Transverse colon (tissue), 4 donors: ENCODE results near the gene VNN1. TPM values are rescaled to one million over a fixed set of nuclear protein-coding genes. Genes with fewer than 3 reads are reported as not detected.

Source experiments
- DNase-seq: peaks from one replicate; pipeline ENCODE4 v3.0.0-alpha.2; 2019
- H3K27ac ChIP-seq, 4 donors: fragments of 200-600 bp; sonication (generic); 2 replicates each; pipeline ENCODE4 v1.5.1; 2016 to 2018; ENCODE audit warnings: inconsistent platforms in 4 of 4
- H3K27me3 ChIP-seq: fragments of 200-600 bp; sonication (generic); 2 replicates; pipeline ENCODE4 v1.5.1; 2017; ENCODE audit warnings: inconsistent platforms
- H3K36me3 ChIP-seq, 4 donors: fragments of 200-600 bp; sonication (generic); 2 replicates each; pipeline ENCODE4 v1.5.1; 2017 to 2019; ENCODE audit warnings: inconsistent platforms in 4 of 4
- H3K4me1 ChIP-seq, 4 donors: fragments of 200-600 bp; sonication (generic); 2 replicates each; pipeline ENCODE4 v1.5.1; 2017 to 2020; ENCODE audit warnings: inconsistent platforms in 4 of 4
- H3K4me3 ChIP-seq, 4 donors: fragments of 200-600 bp; sonication (generic); 1 replicate in 1 of 4; 2 replicates in 3 of 4; pipeline versions ENCODE4 v1.5.1 to v1.6.1; 2017 to 2019; ENCODE audit warnings: inconsistent platforms in 4 of 4
- H3K9me3 ChIP-seq, 2 donors: fragments of 200-600 bp; sonication (generic); 2 replicates each; pipeline ENCODE4 v1.5.1; 2017 to 2019; ENCODE audit warnings: inconsistent platforms in 2 of 2
- CTCF ChIP-seq, 5 experiments: fragments of 200-600 bp in 3 of 5; fragments of 450-650 bp in 2 of 5; sonication (generic) in 3 of 5; IDR thresholded peaks; 1 replicate in 2 of 5; 2 replicates in 3 of 5; pipeline ENCODE4 v1.5.1; 2016 to 2017; ENCODE audit warnings: antibody characterized with exemption in 5 of 5, inconsistent platforms in 3 of 5, mild to moderate bottlenecking in 2 of 5, moderate library complexity in 1 of 5
- EP300 ChIP-seq: sonication (generic); formaldehyde crosslinking; IDR thresholded peaks from one replicate; pipeline ENCODE4 v1.6.1; 2017; ENCODE audit warnings: antibody characterized with exemption, low read depth
- POLR2A ChIP-seq: fragments of 450-650 bp; IDR thresholded peaks from one replicate; pipeline ENCODE4 v1.6.1; 2016; ENCODE audit warnings: antibody characterized with exemption, mild to moderate bottlenecking, moderate library complexity
- POLR2AphosphoS5 ChIP-seq, 3 donors: sonication (generic); formaldehyde crosslinking; IDR thresholded peaks; one replicate each; pipeline ENCODE4 v1.6.1; 2016; ENCODE audit warnings: antibody characterized with exemption in 3 of 3
- WGBS, 2 donors: methylation state at CpG; one replicate each; pipeline ENCODE4 v1.1.5; 2018; ENCODE audit warnings: low coverage in 1 of 2; 5-methylcytosine and 5-hydroxymethylcytosine counted together
- in situ Hi-C, 4 donors: fragments of 200-750 bp; cut with MboI; loops; one replicate each; pipeline versions ENCODE4 v1.15.0 to v1.15.1; 2017; ENCODE audit warnings: low sequenced_read_pairs in 3 of 4, low pct_ligation_motif_present in 1 of 4, low pct_unique_long_range_greater_than_20kb in 1 of 4
- intact Hi-C: fragments of 100-400 bp; cut with DNase I; formaldehyde crosslinking; loops from one replicate; pipeline ENCODE4 v1.15.1; 2023; ENCODE audit warnings: low total_unique reads
- total RNA-seq, 4 donors: library from RNA; depleted of rRNA; stranded (reverse); fragments of >200 nt; gene quantifications; one replicate each; pipeline ENCODE4 v1.1.0, GENCODE V29; 2016

The VNN1 gene
- total RNA-seq, 4 donors from 2014 or later: 0.75 to 39.5 (median 2.1) TPM; not detected in 1

- DNase-seq: no peak
- WGBS, 2 donors: 71 to 81% methylated on average over 2 of the region's 2 CpGs
- Histone ChIP-seq H3K27ac (no peak overlapping the region), H3K27me3 (no peaks in the 10 kb centered on the region), H3K36me3 (no peaks in the 10 kb centered on the region), H3K4me1 (no peaks in the 10 kb centered on the region), H3K4me3 (no peak overlapping the region), H3K9me3 (no peaks in the 10 kb centered on the region)
- no peak for TF ChIP-seq POLR2AphosphoS5 (IDR thresholded peaks at IDR 0.05)
- TF ChIP-seq EP300: no peak
- no peak for TF ChIP-seq POLR2A
- TF ChIP-seq CTCF (IDR thresholded peaks at IDR 0.05): no peak
- intact Hi-C loops: no loop called here
- in situ Hi-C loops: no loop called here
Measured at GRCh38 chr6:132733283-132733682, 19.4 kb upstream of the VNN1 start.

- WGBS, 2 donors: 89 to 93% methylated on average over 2 of the region's 2 CpGs
- no peaks in the 10 kb centered on the region for H3K27me3 ChIP-seq
- no peak overlapping the region for H3K4me3 ChIP-seq
- intact Hi-C loops: no loop called here
- H3K36me3 ChIP-seq: no peaks in the 10 kb centered on the region
- no peak for DNase-seq
- in situ Hi-C loops: no loop called here
- H3K27ac ChIP-seq: no peak overlapping the region
- H3K4me1 ChIP-seq: no peaks in the 10 kb centered on the region
- H3K9me3 ChIP-seq: no peaks in the 10 kb centered on the region
- TF ChIP-seq POLR2A (no peak), EP300 (no peak), CTCF (IDR thresholded peaks at IDR 0.05) (no peak), POLR2AphosphoS5 (IDR thresholded peaks at IDR 0.05) (no peak)
Measured at GRCh38 chr6:132731086-132731485, 17.2 kb upstream of the VNN1 start.

- Histone ChIP-seq H3K27me3 (no peaks in the 10 kb centered on the region), H3K27ac (no peak overlapping the region), H3K9me3 (no peaks in the 10 kb centered on the region), H3K36me3 (no peaks in the 10 kb centered on the region), H3K4me3 (no peak overlapping the region), H3K4me1 (no peaks in the 10 kb centered on the region)
- in situ Hi-C loops (no loop called here), intact Hi-C loops (no loop called here)
- DNase-seq: no peak
- 57 to 72% methylated on average over 3 of the region's 3 CpGs for WGBS, 2 donors
- TF ChIP-seq POLR2AphosphoS5 (IDR thresholded peaks at IDR 0.05) (peak in 1 of 3 donors; percentile 19), POLR2A (no peak)
Measured at GRCh38 chr6:132730560-132730959, 16.7 kb upstream of the VNN1 start.

- Histone ChIP-seq H3K9me3 (no peaks in the 10 kb centered on the region), H3K27ac (no peak overlapping the region), H3K4me1 (no peaks in the 10 kb centered on the region), H3K36me3 (no peaks in the 10 kb centered on the region), H3K27me3 (no peaks in the 10 kb centered on the region), H3K4me3 (no peak overlapping the region)
- intact Hi-C loops: no loop called here
- in situ Hi-C loops: no loop called here
- TF ChIP-seq POLR2A (no peak), POLR2AphosphoS5 (IDR thresholded peaks at IDR 0.05) (no peak), CTCF (IDR thresholded peaks at IDR 0.05) (no peak), EP300 (no peak)
- DNase-seq: no peak
- WGBS, 2 donors: 73 to 79% methylated on average over 2 to 4 of the region's 4 CpGs
Measured at GRCh38 chr6:132728616-132729015, 14.8 kb upstream of the VNN1 start.

GRCh38 chr6:132726608-132726975 is 12.7 kb upstream of the VNN1 start:
- TF ChIP-seq CTCF (IDR thresholded peaks at IDR 0.05) (no peak), POLR2A (no peak), EP300 (no peak), POLR2AphosphoS5 (IDR thresholded peaks at IDR 0.05) (no peak)
- no peak overlapping the region for H3K4me3 ChIP-seq
- in situ Hi-C loops (no loop called here), intact Hi-C loops (no loop called here)
- H3K36me3 ChIP-seq: no peaks in the 10 kb centered on the region
- no peaks in the 10 kb centered on the region for H3K9me3 ChIP-seq
- no peak overlapping the region for H3K27ac ChIP-seq
- H3K27me3 ChIP-seq: no peaks in the 10 kb centered on the region
- WGBS, 2 donors: 84 to 88% methylated on average over 4 of the region's 4 CpGs
- DNase-seq: no peak
- no peaks in the 10 kb centered on the region for H3K4me1 ChIP-seq
